HUDEP-2 (cell line): ENCODE results near the gene CDH18.

Source experiments
- DNase-seq, 76 experiments: peaks; one replicate each; lab custom pipeline; 2025; ENCODE audit not compliant: unreplicated experiment in 76 of 76; lab: John Stamatoyannopoulos, UW

CDH18 gene

GRCh38 chr5:19615071-19615470, 372.9 kb downstream of the CDH18 start:
- no peak for DNase-seq

- DNase-seq, result no peak
Observed at GRCh38 chr5:19608444-19609002, 379.5 kb downstream of the CDH18 start.

GRCh38 chr5:19605846-19606407, 382.1 kb downstream of the CDH18 start:
- DNase-seq, result no peak

- no peak for DNase-seq
Observed at GRCh38 chr5:19584131-19584530, 403.9 kb downstream of the CDH18 start.

- DNase-seq, result no peak
Observed at GRCh38 chr5:19577882-19578281, 410.1 kb downstream of the CDH18 start.

- DNase-seq, result no peak
Observed at GRCh38 chr5:19568004-19568403, 420.0 kb downstream of the CDH18 start.

- no peak for DNase-seq
Observed at GRCh38 chr5:19565466-19565865, 422.5 kb downstream of the CDH18 start.

GRCh38 chr5:19564036-19564435, 424.0 kb downstream of the CDH18 start:
- DNase-seq, result no peak

- DNase-seq, result no peak
Observed at GRCh38 chr5:19555876-19556275, 432.1 kb downstream of the CDH18 start.

GRCh38 chr5:19555436-19555835, 432.6 kb downstream of the CDH18 start:
- no peak for DNase-seq

- no peak for DNase-seq
Observed at GRCh38 chr5:19554524-19554923, 433.5 kb downstream of the CDH18 start.

- no peak for DNase-seq
Observed at GRCh38 chr5:19547640-19548039, 440.4 kb downstream of the CDH18 start.

GRCh38 chr5:19546521-19546920, 441.5 kb downstream of the CDH18 start:
- DNase-seq, result no peak

- no peak for DNase-seq
Observed at GRCh38 chr5:19538607-19539006, 449.4 kb downstream of the CDH18 start.

GRCh38 chr5:19536387-19536786, 451.6 kb downstream of the CDH18 start:
- no peak for DNase-seq

GRCh38 chr5:19534751-19535150, 453.2 kb downstream of the CDH18 start:
- no peak for DNase-seq

- DNase-seq, result no peak
Observed at GRCh38 chr5:19532936-19533335, 455.1 kb downstream of the CDH18 start.

- no peak for DNase-seq
Observed at GRCh38 chr5:19531374-19531952, 456.5 kb downstream of the CDH18 start.

GRCh38 chr5:19519448-19519847, 468.6 kb downstream of the CDH18 start:
- DNase-seq, result no peak

- DNase-seq, result no peak
Observed at GRCh38 chr5:19498852-19499251, 489.1 kb downstream of the CDH18 start.

- DNase-seq, result no peak
Observed at GRCh38 chr5:19497229-19497815, 490.7 kb downstream of the CDH18 start.

GRCh38 chr5:19496056-19496455, 491.9 kb downstream of the CDH18 start:
- DNase-seq, result no peak
